Colonic mucosa (tissue), 4 donors: Measurements from ENCODE around the gene EEF1G. TPM values are rescaled to one million over a fixed set of nuclear protein-coding genes. Genes with fewer than 3 reads are reported as not detected.

ENCODE experiments used
- DNase-seq: peaks from one replicate; pipeline ENCODE4 v3.0.0-alpha.2; 2020
- H3K27ac ChIP-seq: fragments of 200-600 bp; one replicate; pipeline ENCODE4 v1.8.0; 2021
- H3K27me3 ChIP-seq: fragments of 200-600 bp; one replicate; pipeline ENCODE4 v1.8.0; 2021
- H3K36me3 ChIP-seq: fragments of 200-600 bp; one replicate; pipeline ENCODE4 v1.8.0; 2021
- H3K4me1 ChIP-seq: fragments of 200-600 bp; one replicate; pipeline ENCODE4 v1.8.0; 2021; ENCODE audit warnings: mild to moderate bottlenecking
- H3K4me3 ChIP-seq: fragments of 200-600 bp; one replicate; pipeline ENCODE4 v1.8.0; 2021
- H3K9ac ChIP-seq, 2 donors: one replicate each; pipeline ENCODE4 v1.7.0; 2013; ENCODE audit warnings: control low read depth in 2 of 2, low read depth in 2 of 2, low read length in 2 of 2
- H3K9me3 ChIP-seq: fragments of 200-600 bp; one replicate; pipeline ENCODE4 v1.8.0; 2021
- intact Hi-C: fragments of 100-400 bp; cut with DNase I; formaldehyde crosslinking; loops from one replicate; pipeline ENCODE4 v1.14.1; 2022
- total RNA-seq, 2 donors: library from RNA; stranded (reverse); fragmentation: NEBNext Ultra II Directional in 1 of 2; extraction: Animal tissue kit (Norgen Biotek cat#: 25700) in 1 of 2; gene quantifications; one replicate each; pipeline ENCODE4 v1.2.1, GENCODE V29; 2021
- TF ChIP-seq, protein P1 (sequence below): fragments of 200-600 bp; IDR thresholded peaks from one replicate; pipeline ENCODE4 v1.8.0; 2022; ENCODE audit warnings: antibody characterized with exemption, mild to moderate bottlenecking
- donor health status: healthy.
- donor health status: DM: no; HTN: no; CAD: no.
- donor health status: DM: no; HTN: no; CAD: no.

The EEF1G gene
- total RNA-seq, 2 donors from 2014 or later, result 1,328 to 1,358 TPM

DNA sequence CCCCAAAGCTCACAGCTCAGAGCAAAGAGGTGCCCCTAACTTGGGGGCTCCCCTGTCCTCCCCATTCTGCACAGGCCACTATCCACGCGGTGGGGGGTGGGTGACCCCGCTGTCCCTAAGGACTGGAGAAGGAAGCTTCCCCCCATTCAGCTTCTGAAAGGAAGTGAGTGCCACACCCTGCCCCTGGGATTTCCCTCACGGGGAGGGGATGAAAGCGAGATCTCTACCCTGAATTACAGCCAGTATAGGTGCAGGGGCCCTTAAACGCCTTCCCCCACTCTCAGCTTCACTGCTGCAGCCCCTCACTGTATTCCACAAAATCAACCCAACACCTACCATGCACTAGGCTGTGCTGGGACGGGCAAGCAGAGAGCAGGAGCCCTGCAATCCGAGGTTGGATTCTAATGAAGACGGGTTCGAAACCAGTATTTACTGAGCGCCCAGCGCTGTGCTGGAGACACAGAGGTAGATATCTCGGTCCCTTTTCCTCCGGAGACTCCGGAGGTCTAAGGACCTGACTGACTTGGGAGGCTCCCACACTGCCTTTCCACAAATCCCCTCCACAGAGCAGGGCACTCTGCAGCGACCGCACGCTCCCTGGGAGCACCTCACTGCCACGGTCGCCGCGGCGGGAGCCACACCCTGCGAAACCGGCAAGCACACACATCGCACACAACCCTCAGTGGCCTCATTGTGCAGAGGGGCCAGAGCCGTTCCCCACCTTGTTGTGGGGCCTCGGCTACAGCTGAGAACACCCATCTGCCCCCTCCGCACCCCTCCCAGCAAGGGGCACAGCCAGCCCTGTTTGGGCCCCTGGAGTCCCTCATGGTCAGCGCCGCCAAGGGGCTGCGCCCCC, 28.9 kb downstream of the EEF1G start:
- Histone ChIP-seq H3K27ac (peak overlapping the region; percentile 96), H3K9me3 (no peaks in the 10 kb centered on the region), H3K36me3 (no peaks in the 10 kb centered on the region), H3K9ac (peak overlapping the region; percentile 99), H3K4me3 (peak overlapping the region; percentile 67), H3K4me1 (peaks cover 55% of the 10 kb centered on the region), H3K27me3 (no peaks in the 10 kb centered on the region)
- TF ChIP-seq, protein P1, sequence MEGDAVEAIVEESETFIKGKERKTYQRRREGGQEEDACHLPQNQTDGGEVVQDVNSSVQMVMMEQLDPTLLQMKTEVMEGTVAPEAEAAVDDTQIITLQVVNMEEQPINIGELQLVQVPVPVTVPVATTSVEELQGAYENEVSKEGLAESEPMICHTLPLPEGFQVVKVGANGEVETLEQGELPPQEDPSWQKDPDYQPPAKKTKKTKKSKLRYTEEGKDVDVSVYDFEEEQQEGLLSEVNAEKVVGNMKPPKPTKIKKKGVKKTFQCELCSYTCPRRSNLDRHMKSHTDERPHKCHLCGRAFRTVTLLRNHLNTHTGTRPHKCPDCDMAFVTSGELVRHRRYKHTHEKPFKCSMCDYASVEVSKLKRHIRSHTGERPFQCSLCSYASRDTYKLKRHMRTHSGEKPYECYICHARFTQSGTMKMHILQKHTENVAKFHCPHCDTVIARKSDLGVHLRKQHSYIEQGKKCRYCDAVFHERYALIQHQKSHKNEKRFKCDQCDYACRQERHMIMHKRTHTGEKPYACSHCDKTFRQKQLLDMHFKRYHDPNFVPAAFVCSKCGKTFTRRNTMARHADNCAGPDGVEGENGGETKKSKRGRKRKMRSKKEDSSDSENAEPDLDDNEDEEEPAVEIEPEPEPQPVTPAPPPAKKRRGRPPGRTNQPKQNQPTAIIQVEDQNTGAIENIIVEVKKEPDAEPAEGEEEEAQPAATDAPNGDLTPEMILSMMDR, result no peak
- peak; percentile 80 for DNase-seq
- intact Hi-C loops, result loop anchor here (5.0 kb wide), 2 partner anchors 48 to 123 kb away; no protein-coding TSS in a partner anchor

DNA sequence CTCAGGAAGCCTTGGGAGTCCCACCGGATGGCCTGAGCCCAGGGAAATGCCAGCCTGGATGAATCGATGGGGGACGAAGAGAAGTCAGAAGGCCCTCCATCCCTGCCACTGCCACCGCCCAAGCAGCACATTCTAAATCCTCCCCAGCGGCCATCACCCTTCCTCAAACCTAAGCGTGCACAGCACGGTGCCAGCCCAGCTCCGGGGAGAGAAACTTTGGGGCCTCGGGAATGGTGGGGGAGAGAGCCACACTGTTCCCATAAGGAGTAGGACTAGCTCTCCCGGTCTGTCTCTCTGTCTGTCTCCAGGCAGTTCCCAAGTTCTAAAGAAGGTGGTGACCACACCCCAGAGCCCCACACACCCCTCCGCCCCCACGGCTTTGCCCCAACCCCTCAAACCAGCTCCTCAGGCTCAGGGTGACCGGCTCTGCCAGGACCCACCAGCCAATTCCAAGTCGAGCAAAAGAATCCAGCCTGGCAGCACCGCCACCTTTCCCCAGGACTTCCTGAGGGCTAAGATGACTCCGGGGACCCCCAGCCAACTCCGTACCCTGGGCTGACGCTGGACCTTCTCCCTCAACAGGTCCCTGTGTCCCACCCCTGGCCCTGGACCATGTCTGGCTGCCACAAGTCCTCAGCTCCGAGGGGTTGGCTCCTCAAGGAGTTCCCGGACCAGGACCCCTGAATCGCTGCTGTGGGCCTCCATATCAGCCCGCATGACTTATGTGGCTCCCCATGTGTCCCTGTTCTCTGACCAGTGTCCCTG, 29.8 kb downstream of the EEF1G start:
- DNase-seq, result peak; percentile 43
- TF ChIP-seq, protein P1, result no peak

DNA sequence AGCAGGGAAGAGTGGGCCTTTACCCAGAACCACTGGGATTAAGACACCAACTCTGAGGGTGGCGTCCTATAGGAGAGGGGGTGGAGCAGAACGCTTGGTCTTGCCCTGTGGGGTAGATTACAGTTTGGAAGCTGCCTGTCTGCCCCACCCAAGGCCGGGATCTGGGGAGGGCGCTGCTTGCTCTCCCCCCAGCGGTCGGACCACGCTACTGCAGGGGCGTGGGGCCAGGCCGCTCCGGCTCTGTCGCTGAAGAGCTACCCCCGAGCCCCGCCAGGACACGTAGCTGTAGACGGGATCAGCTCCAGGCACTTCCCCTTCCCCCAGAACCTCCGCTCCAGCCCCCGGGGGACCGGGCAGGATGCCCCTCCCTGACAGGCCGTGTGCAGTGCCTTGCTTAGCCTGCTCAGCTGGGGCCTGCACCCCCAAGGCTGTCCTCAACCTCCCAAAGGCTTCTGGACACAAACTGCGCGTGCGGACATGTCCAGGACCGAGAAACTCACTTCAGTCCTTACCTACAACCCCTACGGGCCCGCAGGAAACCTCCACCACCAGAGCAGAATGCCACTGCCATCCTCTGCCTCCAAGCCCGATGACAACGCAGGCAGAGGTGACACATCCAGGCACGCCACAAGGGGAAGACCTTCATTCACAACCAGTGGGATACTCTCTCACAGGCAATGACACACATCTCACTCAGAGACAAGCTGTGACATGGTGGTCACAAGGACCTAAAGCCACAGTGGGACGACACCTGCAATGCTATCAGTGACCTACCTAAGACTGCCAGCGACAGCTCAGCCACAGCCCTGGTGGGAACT, 30.7 kb downstream of the EEF1G start:
- Histone ChIP-seq H3K4me3 (peak overlapping the region; percentile 67), H3K36me3 (no peaks in the 10 kb centered on the region), H3K27ac (peak overlapping the region; percentile 96), H3K9me3 (no peaks in the 10 kb centered on the region), H3K4me1 (peaks cover 69% of the 10 kb centered on the region), H3K9ac (peak overlapping the region; percentile 53 to 99), H3K27me3 (no peaks in the 10 kb centered on the region)
- intact Hi-C loops, result loop anchor here (5.0 kb wide), 2 partner anchors 46 to 121 kb away; no protein-coding TSS in a partner anchor
- peak; percentile 91 for DNase-seq
- TF ChIP-seq, protein P1, result peak; percentile 100

More for the DNA sequence above, 29.8 kb downstream of the EEF1G start:
- Histone ChIP-seq H3K27me3 (no peaks in the 10 kb centered on the region), H3K4me3 (peak overlapping the region; percentile 67), H3K4me1 (peaks cover 63% of the 10 kb centered on the region), H3K36me3 (no peaks in the 10 kb centered on the region), H3K9me3 (no peaks in the 10 kb centered on the region), H3K27ac (peak overlapping the region; percentile 96), H3K9ac (peak overlapping the region; percentile 99)
- intact Hi-C loops, result loop anchor here (5.0 kb wide), 2 partner anchors 47 to 122 kb away; no protein-coding TSS in a partner anchor

DNA sequence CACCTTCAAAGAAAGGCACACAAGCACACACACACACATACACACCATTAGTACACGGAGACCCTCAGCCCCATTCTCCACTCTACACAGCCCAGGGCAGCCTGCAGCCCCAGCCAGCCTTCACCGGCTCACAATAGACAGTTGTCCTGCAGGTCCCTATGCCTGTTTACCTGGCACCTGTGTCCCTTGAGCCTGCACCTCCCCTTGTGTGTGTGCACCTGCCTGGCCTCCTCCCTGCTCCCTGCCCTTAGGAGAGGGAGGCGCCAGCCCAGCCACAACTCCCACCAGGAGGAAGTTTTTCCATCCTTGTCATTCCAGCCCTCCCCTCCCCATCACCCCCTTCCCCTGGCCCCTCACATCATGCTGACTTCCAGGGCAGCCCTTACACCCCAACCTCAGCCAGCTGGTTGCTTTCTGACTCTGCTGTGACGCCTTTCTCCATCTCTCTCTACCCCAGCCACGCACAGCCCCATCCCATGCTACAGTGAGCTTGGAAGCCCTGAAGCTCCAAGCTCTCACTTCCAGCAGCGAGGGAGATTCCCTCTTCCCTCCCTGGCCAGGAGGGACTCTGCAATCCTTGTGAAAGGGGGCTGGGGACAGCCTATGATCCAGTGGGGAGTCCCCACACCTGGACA, 31.5 kb downstream of the EEF1G start:
- Histone ChIP-seq H3K36me3 (no peaks in the 10 kb centered on the region), H3K4me1 (peaks cover 65% of the 10 kb centered on the region), H3K9me3 (no peaks in the 10 kb centered on the region), H3K27me3 (no peaks in the 10 kb centered on the region), H3K27ac (peak overlapping the region; percentile 96), H3K4me3 (peak overlapping the region; percentile 67), H3K9ac (peak overlapping the region; percentile 53 to 99)
- peak; percentile 84 for DNase-seq
- TF ChIP-seq, protein P1, result no peak
- intact Hi-C loops, result loop anchor here (5.0 kb wide), 2 partner anchors 45 to 120 kb away; no protein-coding TSS in a partner anchor
